H9 (cell line): ENCODE results near the gene SHISA7. TPM values are rescaled to one million over a fixed set of nuclear protein-coding genes. Genes with fewer than 3 reads are reported as not detected.

Source experiments
- DNase-seq: peaks from one replicate; pipeline ENCODE4 v3.0.0-alpha.2; 2017
- H2AFZ ChIP-seq: one replicate; pipeline ENCODE4 v1.6.1; 2013; ENCODE audit warnings: mild to moderate bottlenecking, low read length, control low read depth, moderate library complexity
- H2AK5ac ChIP-seq: 2 replicates; pipeline ENCODE4 v1.6.1; 2013; ENCODE audit warnings: low read length, control low read depth, mixed read lengths; ENCODE audit not compliant: insufficient read length
- H2BK120ac ChIP-seq: one replicate; pipeline ENCODE4 v1.6.1; 2013; ENCODE audit warnings: low read depth, mild to moderate bottlenecking, low read length, control low read depth, inconsistent platforms; ENCODE audit not compliant: poor library complexity, severe bottlenecking
- H2BK12ac ChIP-seq: 2 replicates; pipeline ENCODE4 v1.6.1; 2013; ENCODE audit warnings: low read length, control low read depth, mixed read lengths, low read depth; ENCODE audit not compliant: insufficient read length
- H2BK15ac ChIP-seq: 2 replicates; pipeline ENCODE4 v1.6.1; 2013; ENCODE audit warnings: low read depth, low read length, control low read depth
- H2BK20ac ChIP-seq: one replicate; pipeline ENCODE4 v1.6.1; 2013; ENCODE audit warnings: low read depth, mild to moderate bottlenecking, low read length, control low read depth, inconsistent platforms; ENCODE audit not compliant: poor library complexity, severe bottlenecking
- H2BK5ac ChIP-seq: 2 replicates; pipeline ENCODE4 v1.6.1; 2013; ENCODE audit warnings: low read length, control low read depth, mixed read lengths; ENCODE audit not compliant: insufficient read length
- H3K14ac ChIP-seq: 2 replicates; pipeline ENCODE4 v1.6.1; 2013; ENCODE audit warnings: low read length, control low read depth; ENCODE audit not compliant: insufficient read depth
- H3K18ac ChIP-seq: 2 replicates; pipeline ENCODE4 v1.6.1; 2013; ENCODE audit warnings: low read depth, mild to moderate bottlenecking, mixed read lengths, low read length, control low read depth; ENCODE audit not compliant: insufficient read length
- H3K23ac ChIP-seq: 2 replicates; pipeline ENCODE4 v1.6.1; 2013; ENCODE audit warnings: low read length, control low read depth, mixed read lengths, low read depth; ENCODE audit not compliant: insufficient read length
- H3K23me2 ChIP-seq: 2 replicates; pipeline ENCODE4 v1.6.1; 2013; ENCODE audit warnings: low read depth, mild to moderate bottlenecking, mixed read lengths, low read length, control low read depth; ENCODE audit not compliant: insufficient read length, poor library complexity, severe bottlenecking
- H3K27ac ChIP-seq: 2 replicates; pipeline ENCODE4 v1.5.1; 2013; ENCODE audit warnings: low read length, control low read depth, mixed read lengths, low read depth; ENCODE audit not compliant: insufficient read length
- H3K27me3 ChIP-seq: 2 replicates; pipeline ENCODE4 v1.6.1; 2013; ENCODE audit warnings: low read length, control low read depth, inconsistent platforms; ENCODE audit not compliant: insufficient read depth
- H3K4ac ChIP-seq: 2 replicates; pipeline ENCODE4 v1.6.1; 2013; ENCODE audit warnings: low read depth, mild to moderate bottlenecking, control low read depth, inconsistent platforms, low read length, moderate library complexity
- H3K4me1 ChIP-seq: 2 replicates; pipeline ENCODE4 v1.6.1; 2013; ENCODE audit warnings: low read length, control low read depth, inconsistent platforms; ENCODE audit not compliant: insufficient read depth
- H3K4me2 ChIP-seq: 2 replicates; pipeline ENCODE4 v1.6.1; 2013; ENCODE audit warnings: low read length, control low read depth, mixed read lengths; ENCODE audit not compliant: insufficient read length, insufficient read depth
- H3K56ac ChIP-seq: 2 replicates; pipeline ENCODE4 v1.6.1; 2013; ENCODE audit warnings: low read depth, mild to moderate bottlenecking, mixed read lengths, low read length, control low read depth; ENCODE audit not compliant: insufficient read length
- H3K79me1 ChIP-seq: 2 replicates; pipeline ENCODE4 v1.6.1; 2013; ENCODE audit warnings: low read depth, mild to moderate bottlenecking, moderate library complexity, low read length, control low read depth, inconsistent platforms; ENCODE audit not compliant: insufficient read depth, poor library complexity, severe bottlenecking
- H3K79me2 ChIP-seq: 2 replicates; pipeline ENCODE4 v1.6.1; 2013; ENCODE audit warnings: low read length, control low read depth, inconsistent platforms; ENCODE audit not compliant: insufficient read depth
- H3K9ac ChIP-seq: 2 replicates; pipeline ENCODE4 v1.6.1; 2013; ENCODE audit warnings: low read length, control low read depth, mixed read lengths; ENCODE audit not compliant: insufficient read length; ENCODE audit errors: extremely low read depth
- H3K9me3 ChIP-seq: one replicate; pipeline ENCODE4 v1.6.1; 2013; ENCODE audit warnings: low read depth, low read length, inconsistent platforms; ENCODE audit not compliant: control insufficient read depth
- H3T11ph ChIP-seq: one replicate; pipeline ENCODE4 v1.6.1; 2013; ENCODE audit warnings: mild to moderate bottlenecking, low read length, control low read depth, inconsistent platforms
- H4K20me1 ChIP-seq: one replicate; pipeline ENCODE4 v1.6.1; 2013; ENCODE audit not compliant: control insufficient read depth, insufficient read length, insufficient read depth
- H4K5ac ChIP-seq: 2 replicates; pipeline ENCODE4 v1.6.1; 2013; ENCODE audit warnings: low read depth, mild to moderate bottlenecking, mixed read lengths, low read length, control low read depth; ENCODE audit not compliant: insufficient read length
- H4K8ac ChIP-seq: replicated peaks from 2 replicates; pipeline ENCODE4 v1.6.1; 2013; ENCODE audit warnings: low read length, control low read depth, mixed read lengths, low read depth; ENCODE audit not compliant: insufficient read length
- H4K91ac ChIP-seq: 2 replicates; pipeline ENCODE4 v1.6.1; 2013; ENCODE audit warnings: low read depth, mild to moderate bottlenecking, moderate library complexity, mixed read lengths, low read length, control low read depth; ENCODE audit not compliant: insufficient read length
- H3K27ac Mint-ChIP-seq, 3 experiments: 2 replicates in 2 of 3; 3 replicates in 1 of 3; pipeline ENCODE4 v1.8.0; 2020 to 2021; ENCODE audit warnings: mixed read lengths in 3 of 3, mild to moderate bottlenecking in 1 of 3, moderate library complexity in 1 of 3
- H3K27me3 Mint-ChIP-seq: 2 replicates; pipeline ENCODE4 v1.8.0; 2021; ENCODE audit warnings: low read depth, mild to moderate bottlenecking, moderate library complexity, mixed read lengths
- H3K36me3 Mint-ChIP-seq, 3 experiments: 2 replicates in 2 of 3; 3 replicates in 1 of 3; pipeline ENCODE4 v1.8.0; 2020 to 2021; ENCODE audit warnings: low read depth in 3 of 3, mixed read lengths in 3 of 3; ENCODE audit not compliant: insufficient read depth in 1 of 3
- H3K4me1 Mint-ChIP-seq, 2 experiments: 2 replicates each; pipeline ENCODE4 v1.8.0; 2020; ENCODE audit warnings: mixed read lengths in 2 of 2
- H3K4me3 Mint-ChIP-seq, 2 experiments: 2 replicates in 1 of 2; 3 replicates in 1 of 2; pipeline ENCODE4 v1.8.0; 2020 to 2021; ENCODE audit warnings: mild to moderate bottlenecking in 2 of 2, mixed read lengths in 2 of 2, moderate library complexity in 1 of 2
- H3K9me3 Mint-ChIP-seq, 2 experiments: 2 replicates in 1 of 2; 3 replicates in 1 of 2; pipeline ENCODE4 v1.8.0; 2020; ENCODE audit warnings: mild to moderate bottlenecking in 2 of 2, mixed read lengths in 2 of 2, moderate library complexity in 1 of 2
- CTCF ChIP-seq: fragments of 200-600 bp; sonication (generic); conservative IDR thresholded peaks from 3 replicates; pipeline ENCODE4 v1.8.0; 2021; ENCODE audit warnings: antibody characterized with exemption, mild to moderate bottlenecking
- WGBS: extraction: QIAGEN DNeasy Blood & Tissue Kit; methylation state at CpG from one replicate; pipeline ENCODE4 v1.1.7; 2013; ENCODE audit warnings: missing lambda C conversion rate, low lambda C conversion rate, mixed read lengths; ENCODE audit not compliant: insufficient read length; ENCODE audit errors: extremely low coverage; 5-methylcytosine and 5-hydroxymethylcytosine counted together
- total RNA-seq: library from RNA; stranded (reverse); gene quantifications from 2 replicates; pipeline ENCODE4 v1.2.1, GENCODE V29; 2021

Gene SHISA7
- total RNA-seq, 1 experiment from 2014 or later, result 0.31 TPM

GRCh38 chr19:55392820-55393761 lies 50.0 kb downstream of the SHISA7 start:
- H2AFZ ChIP-seq, result no peak overlapping the region
- no peak overlapping the region for H4K91ac ChIP-seq
- H3K9me3 Mint-ChIP-seq, result no peaks in the 10 kb centered on the region
- H3K79me2 ChIP-seq, result no peaks in the 10 kb centered on the region
- no peak overlapping the region for H4K5ac ChIP-seq
- H3K23me2 ChIP-seq, result no peaks in the 10 kb centered on the region
- H3K9me3 ChIP-seq, result no peaks in the 10 kb centered on the region
- H2BK15ac ChIP-seq, result no peak overlapping the region
- no peak overlapping the region for H3K9ac ChIP-seq
- peaks cover 3% of the 10 kb centered on the region for H4K20me1 ChIP-seq
- H3K4me3 Mint-ChIP-seq, result peak overlapping the region; percentile 39 to 54
- H3K27me3 Mint-ChIP-seq, result peaks cover 2% of the 10 kb centered on the region
- no peak overlapping the region for H3K23ac ChIP-seq
- H2AK5ac ChIP-seq, result no peak overlapping the region
- H3K4me1 Mint-ChIP-seq, result peaks cover 48 to 52% of the 10 kb centered on the region in 2 experiments
- H2BK20ac ChIP-seq, result no peak overlapping the region
- H3K4me1 ChIP-seq, result peaks cover 2% of the 10 kb centered on the region
- H3K27ac Mint-ChIP-seq, result peak overlapping the region; percentile 93 to 96 (median 94); a peak in 6 of 7 replicates
- no peak overlapping the region for H3T11ph ChIP-seq
- peaks cover 3% of the 10 kb centered on the region for H3K79me1 ChIP-seq
- WGBS, result no CpG with 5 or more reads among the region's 18 CpGs
- H3K18ac ChIP-seq, result no peak overlapping the region
- no peak overlapping the region for H2BK12ac ChIP-seq
- no peak for DNase-seq
- H2BK5ac ChIP-seq, result no peak overlapping the region
- H3K27me3 ChIP-seq, result no peaks in the 10 kb centered on the region
- no peak overlapping the region for H3K4ac ChIP-seq
- H2BK120ac ChIP-seq, result no peak overlapping the region
- peaks cover 17 to 26% (median 19%) of the 10 kb centered on the region in 3 experiments for H3K36me3 Mint-ChIP-seq
- no peak overlapping the region for H4K8ac ChIP-seq
- H3K56ac ChIP-seq, result no peak overlapping the region
- no peak for TF ChIP-seq CTCF
- H3K14ac ChIP-seq, result no peak overlapping the region
- H3K27ac ChIP-seq, result no peak overlapping the region
- H3K4me2 ChIP-seq, result no peak overlapping the region
